GM19023 (cell line): ENCODE results near the gene SYCE1L.
A peak's percentile ranks its signal among the peaks of the same experiment; 100 is the strongest.
"Not testable (repeated sequence)": the region's sequence is repeated elsewhere in the genome, so short reads cannot be mapped to it uniquely, and the experiment has no call there.

Source experiments
- ATAC-seq: cut with Tn5 transposase; IDR thresholded peaks from one replicate; pipeline ENCODE4 v1.9.1; 2021; ENCODE audit warnings: mild to moderate bottlenecking, moderate library complexity; ENCODE audit not compliant: unreplicated experiment

SYCE1L gene, protein sequence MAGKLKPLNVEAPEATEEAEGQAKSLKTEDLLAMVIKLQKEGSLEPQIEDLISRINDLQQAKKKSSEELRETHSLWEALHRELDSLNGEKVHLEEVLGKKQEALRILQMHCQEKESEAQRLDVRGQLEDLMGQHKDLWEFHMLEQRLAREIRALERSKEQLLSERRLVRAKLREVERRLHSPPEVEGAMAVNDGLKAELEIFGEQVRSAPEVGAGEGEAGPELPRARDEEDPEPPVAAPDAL

DNA sequence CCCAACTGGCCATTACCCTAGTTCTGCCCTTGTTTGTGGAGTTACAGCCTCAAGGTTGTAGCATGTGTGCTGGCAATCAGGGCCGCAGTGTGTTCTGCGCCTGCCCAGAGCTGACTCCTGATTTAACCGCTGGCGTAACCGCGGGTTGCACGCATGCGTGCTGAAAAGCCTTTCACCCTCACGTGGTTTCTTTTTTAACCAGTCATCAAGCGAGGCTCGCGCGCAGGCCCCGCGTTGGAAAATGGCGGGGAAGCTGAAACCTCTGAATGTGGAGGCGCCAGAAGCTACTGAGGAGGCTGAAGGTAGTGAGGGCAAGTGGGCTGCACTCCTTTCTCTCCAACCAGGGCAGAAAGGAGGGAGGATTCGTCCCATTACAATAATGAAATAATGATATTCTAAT, at the start of gene SYCE1L:
Gene SYCE1L (plus strand): TSS at position 198 of the 400 bp plus-strand sequence. CDS start 44 bp downstream, at position 242.
- no peak for ATAC-seq

- ATAC-seq, result no peak
Observed at GRCh38 chr16:77157346-77158058, 41.7 kb upstream of the SYCE1L start.

DNA sequence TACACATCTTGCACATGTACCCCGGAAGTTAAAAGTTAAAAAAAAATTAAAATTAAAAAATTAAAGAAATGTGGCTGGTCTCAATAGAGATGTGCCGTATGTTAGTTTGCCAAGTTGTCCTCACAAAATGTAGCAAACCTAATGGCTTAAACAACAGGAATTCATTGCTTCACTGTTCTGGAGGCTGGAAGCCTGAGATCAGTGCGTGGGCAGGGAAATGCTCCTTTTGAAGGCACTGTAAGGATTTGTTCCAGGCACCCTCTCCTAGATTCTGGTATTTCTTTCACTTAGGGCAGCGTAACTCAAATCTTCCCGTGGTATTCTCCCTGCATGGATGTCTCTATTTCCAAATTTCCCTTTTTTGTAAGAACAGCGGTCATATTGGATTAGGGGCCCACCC, 40.9 kb upstream of the SYCE1L start:
- no peak for ATAC-seq

GRCh38 chr16:77165006-77165405, 34.2 kb upstream of the SYCE1L start:
- no peak for ATAC-seq

- ATAC-seq, result not testable (repeated sequence)
Observed at GRCh38 chr16:77165536-77166236, 33.5 kb upstream of the SYCE1L start.

DNA sequence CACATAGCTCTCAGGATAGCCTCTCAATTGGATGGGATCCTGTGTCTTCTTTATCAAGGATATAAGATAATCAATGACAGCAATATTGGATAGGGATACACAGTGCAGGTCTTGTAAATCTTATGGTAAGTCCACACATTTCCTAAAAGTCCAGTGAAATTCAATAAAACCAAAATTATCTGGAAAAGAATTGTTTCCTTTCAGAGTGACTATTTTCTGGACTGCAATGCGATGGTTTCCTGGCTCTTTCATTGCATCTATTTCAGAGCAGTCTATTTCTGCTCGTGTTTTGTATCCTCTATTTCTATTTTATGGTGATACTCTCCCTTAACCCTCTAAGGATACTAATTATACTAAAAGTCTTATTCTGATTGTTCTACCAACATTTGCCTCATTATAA, 32.5 kb upstream of the SYCE1L start:
- no peak for ATAC-seq

DNA sequence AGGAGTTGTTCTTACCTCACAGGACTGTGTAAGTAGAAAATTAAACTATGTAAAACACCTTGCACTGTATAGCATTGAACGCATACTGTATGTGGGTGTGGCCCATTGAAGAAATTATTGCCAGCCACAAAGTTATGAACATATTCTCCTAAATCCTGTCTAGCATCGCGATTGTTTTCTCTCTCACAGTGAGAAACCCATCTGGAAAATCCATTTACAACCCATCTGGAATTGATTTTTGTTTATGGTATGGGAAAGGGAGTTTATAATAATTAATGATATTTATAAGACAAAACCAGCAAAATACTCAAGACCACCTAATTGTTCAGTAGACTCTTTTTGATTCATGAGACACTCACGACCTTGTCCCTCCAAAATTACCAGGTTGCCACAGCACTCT, 30.3 kb upstream of the SYCE1L start:
- ATAC-seq, result no peak

- no peak for ATAC-seq
Observed at GRCh38 chr16:77169650-77170236, 29.5 kb upstream of the SYCE1L start.

- no peak for ATAC-seq
Observed at GRCh38 chr16:77170805-77171204, 28.4 kb upstream of the SYCE1L start.

- ATAC-seq, result peak; percentile 87
Observed at GRCh38 chr16:77171745-77172635, 27.2 kb upstream of the SYCE1L start.

- ATAC-seq, result no peak
Observed at GRCh38 chr16:77172951-77173350, 26.3 kb upstream of the SYCE1L start.

GRCh38 chr16:77183137-77183536, 16.1 kb upstream of the SYCE1L start:
- ATAC-seq, result no peak

DNA sequence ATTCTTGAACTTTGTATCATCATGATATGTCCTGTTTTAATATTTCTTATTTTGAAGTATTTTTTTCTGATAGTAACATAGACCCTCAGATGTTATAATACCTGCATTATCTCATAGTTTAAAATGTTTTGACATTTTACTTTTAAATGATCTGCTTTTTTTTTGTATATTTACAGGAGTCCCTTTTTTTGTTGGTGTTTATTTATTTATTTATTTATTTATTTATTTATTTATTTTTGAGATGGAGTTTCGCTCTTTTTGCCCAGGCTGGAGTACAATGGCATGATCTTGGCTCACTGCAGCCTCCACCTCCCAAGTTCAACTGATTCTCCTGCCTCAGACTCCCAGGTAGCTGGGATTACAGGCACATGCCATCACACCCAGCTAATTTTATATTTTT, 12.9 kb upstream of the SYCE1L start:
- not testable (repeated sequence) for ATAC-seq

GRCh38 chr16:77190190-77190477, 9.1 kb upstream of the SYCE1L start:
- ATAC-seq, result no peak

GRCh38 chr16:77190478-77191258, 8.5 kb upstream of the SYCE1L start, which contains the start of gene MON1B:
Gene MON1B, plus strand, starts transcription at chr16:77191190. Its CDS starts 296 bp downstream, at chr16:77191486.
- ATAC-seq, result peak; percentile 98

GRCh38 chr16:77191259-77191969, 7.8 kb upstream of the SYCE1L start:
- peak; percentile 0 for ATAC-seq

GRCh38 chr16:77193377-77193776, 5.8 kb upstream of the SYCE1L start:
- ATAC-seq, result no peak

DNA sequence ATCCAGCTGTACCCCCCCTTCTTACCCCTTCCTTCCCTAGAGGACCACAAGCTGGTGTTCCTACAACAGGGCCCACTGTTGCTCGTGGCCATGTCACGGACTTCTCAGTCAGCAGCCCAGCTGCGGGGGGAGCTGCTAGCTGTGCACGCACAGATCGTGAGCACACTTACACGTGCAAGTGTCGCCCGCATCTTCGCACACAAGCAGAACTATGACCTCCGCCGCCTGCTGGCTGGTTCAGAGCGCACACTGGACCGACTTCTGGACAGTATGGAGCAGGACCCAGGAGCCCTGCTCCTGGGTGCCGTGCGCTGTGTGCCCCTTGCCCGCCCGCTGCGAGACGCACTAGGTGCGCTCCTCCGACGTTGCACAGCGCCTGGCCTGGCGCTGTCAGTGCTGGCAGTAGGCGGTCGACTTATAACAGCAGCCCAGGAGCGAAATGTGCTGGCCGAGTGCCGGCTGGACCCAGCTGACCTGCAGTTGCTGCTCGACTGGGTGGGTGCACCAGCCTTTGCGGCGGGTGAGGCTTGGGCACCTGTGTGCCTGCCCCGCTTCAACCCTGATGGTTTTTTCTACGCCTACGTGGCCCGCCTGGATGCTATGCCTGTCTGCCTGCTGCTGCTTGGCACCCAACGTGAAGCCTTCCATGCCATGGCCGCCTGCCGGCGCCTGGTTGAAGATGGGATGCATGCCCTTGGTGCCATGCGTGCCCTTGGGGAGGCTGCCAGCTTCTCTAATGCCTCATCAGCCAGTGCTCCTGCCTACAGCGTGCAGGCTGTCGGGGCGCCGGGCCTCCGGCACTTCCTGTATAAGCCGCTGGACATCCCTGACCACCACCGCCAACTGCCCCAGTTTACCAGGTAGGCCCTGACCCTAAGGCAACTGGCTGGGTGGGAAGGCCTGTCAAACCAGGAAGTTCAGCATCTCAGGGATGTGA, 4.6 kb upstream of the SYCE1L start:
- no peak for ATAC-seq
